Measurements from ENCODE around the gene CD4. TPM values are rescaled to one million over a fixed set of nuclear protein-coding genes. Genes with fewer than 3 reads are reported as not detected.

CD4 gene
- total RNA-seq, 1 donor from 2014 or later = 0.70 TPM

DNA sequence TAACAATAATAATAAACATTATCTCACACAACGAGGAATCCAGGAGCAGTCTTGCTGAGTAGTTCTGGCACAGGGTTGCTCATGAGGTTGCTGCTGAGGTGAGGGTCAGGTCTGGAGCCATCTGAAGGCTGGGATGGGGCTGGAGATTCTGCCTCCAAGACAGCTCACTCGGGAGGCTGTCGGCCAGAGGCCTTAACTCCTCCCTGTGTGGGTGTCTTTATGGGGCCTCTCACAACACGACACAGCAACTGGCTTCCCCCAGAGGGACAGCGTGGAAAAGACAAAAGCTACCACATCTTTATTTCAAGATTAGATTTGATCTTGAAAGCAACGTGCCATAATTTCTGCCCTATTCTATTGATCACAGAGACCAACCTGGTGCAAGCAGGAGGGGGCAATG lies 7.2 kb upstream of the CD4 start:
- no peak overlapping the region for H3K4me3 Mint-ChIP-seq (ENCODE audit: unreplicated experiment)
- no peaks in the 10 kb centered on the region for H3K36me3 Mint-ChIP-seq (ENCODE audit: low read depth)
- H3K9me3 Mint-ChIP-seq (ENCODE audit: low read depth) = no peaks in the 10 kb centered on the region
- DNase-seq (ENCODE audit: low spot score) = no peak
- no peak for TF ChIP-seq CTCF (IDR thresholded peaks at IDR 0.05)
- peaks cover 15% of the 10 kb centered on the region for H3K4me1 Mint-ChIP-seq (ENCODE audit: low read depth)
- no peak overlapping the region for H3K27ac Mint-ChIP-seq (ENCODE audit: unreplicated experiment)
- no peaks in the 10 kb centered on the region for H3K27me3 Mint-ChIP-seq (ENCODE audit: low read depth)

DNA sequence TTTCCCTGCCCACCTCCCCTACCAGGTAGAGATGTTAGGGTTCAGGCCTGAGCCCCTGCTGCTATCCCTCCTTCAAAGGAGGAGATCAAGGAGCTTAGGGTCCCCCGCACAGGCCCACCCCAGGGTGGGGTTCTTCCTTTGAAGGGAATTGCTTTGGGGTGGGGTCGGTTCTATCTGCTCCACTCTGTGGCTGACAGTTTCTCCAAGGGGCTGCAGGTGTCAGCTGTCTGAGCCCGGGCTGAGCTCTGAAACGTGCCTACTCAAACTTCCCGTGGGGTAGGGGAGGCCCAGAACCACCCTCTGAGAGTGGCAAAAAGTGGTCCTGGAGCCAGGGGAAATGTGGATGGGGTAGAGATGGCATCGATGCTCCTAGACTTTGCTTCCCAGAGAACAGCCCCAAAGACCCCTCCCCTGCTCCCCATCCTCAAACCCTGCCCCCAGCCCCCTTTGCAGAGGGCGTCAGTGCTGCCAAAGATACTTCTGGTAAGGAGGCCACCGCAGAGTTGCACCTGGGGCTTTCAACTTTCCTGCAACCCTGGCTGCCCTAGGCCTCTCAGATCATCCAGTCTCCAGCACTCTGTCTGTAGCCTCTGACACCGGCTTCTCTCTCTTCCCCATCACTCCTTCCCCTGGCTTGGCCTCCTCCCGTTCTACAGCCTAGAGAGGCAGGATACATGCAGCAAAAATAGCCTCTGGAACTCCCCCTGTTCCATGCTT lies 6.3 kb upstream of the CD4 start:
- Mint-ChIP-seq H3K36me3 (ENCODE audit: low read depth) (no peaks in the 10 kb centered on the region), H3K4me3 (ENCODE audit: unreplicated experiment) (no peak overlapping the region), H3K27ac (ENCODE audit: unreplicated experiment) (no peak overlapping the region), H3K27me3 (ENCODE audit: low read depth) (no peaks in the 10 kb centered on the region), H3K9me3 (ENCODE audit: low read depth) (no peaks in the 10 kb centered on the region), H3K4me1 (ENCODE audit: low read depth) (peaks cover 14% of the 10 kb centered on the region)
- no peak for DNase-seq (ENCODE audit: low spot score)
- TF ChIP-seq CTCF (IDR thresholded peaks at IDR 0.05) = no peak

DNA sequence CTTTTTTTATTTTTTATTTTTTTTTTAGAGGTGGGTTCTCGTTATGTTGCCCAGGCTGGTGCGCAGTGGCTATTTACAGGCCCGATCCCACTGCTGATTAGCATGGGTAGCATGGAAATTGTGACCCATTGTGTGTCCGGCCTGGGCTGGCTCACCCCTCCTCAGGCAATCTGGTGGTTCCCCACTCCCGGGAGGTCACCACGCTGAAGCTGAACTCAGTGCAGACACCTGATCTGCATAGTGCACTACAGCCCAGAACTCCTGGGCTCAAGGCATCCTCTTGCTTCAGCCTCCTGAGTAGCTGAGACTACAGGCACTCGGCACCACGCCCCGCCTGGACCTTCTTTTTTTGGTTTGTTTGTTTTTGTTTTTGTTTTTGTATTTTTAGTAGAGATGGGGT lies 5.5 kb upstream of the CD4 start:
- Mint-ChIP-seq H3K27ac (ENCODE audit: unreplicated experiment) (no peak overlapping the region), H3K4me1 (ENCODE audit: low read depth) (peaks cover 6% of the 10 kb centered on the region), H3K36me3 (ENCODE audit: low read depth) (no peaks in the 10 kb centered on the region), H3K27me3 (ENCODE audit: low read depth) (no peaks in the 10 kb centered on the region), H3K4me3 (ENCODE audit: unreplicated experiment) (no peak overlapping the region), H3K9me3 (ENCODE audit: low read depth) (no peaks in the 10 kb centered on the region)
- DNase-seq (ENCODE audit: low spot score) = no peak
- no peak for TF ChIP-seq CTCF (IDR thresholded peaks at IDR 0.05)

DNA sequence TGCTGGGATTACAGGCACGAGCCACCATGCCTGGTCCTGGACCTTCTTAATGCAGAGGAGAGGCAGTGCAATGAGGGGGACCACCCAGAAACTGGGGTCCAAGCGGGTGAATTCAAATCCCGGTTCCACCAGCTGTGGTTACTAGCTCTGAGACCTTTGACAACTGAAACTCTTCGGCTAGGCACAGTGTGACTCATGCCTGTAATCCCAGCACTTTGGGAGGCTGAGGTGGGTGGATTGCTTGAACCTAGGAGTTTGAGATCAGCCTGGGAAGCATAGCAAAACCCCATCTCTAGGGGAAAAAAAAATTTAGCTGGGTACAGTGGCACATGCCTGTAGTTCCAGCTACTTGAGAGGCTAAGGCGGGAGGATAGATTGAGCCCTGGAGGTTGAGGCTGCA lies 5.0 kb upstream of the CD4 start:
- DNase-seq (ENCODE audit: low spot score) = no peak
- H3K27me3 Mint-ChIP-seq (ENCODE audit: low read depth) = no peaks in the 10 kb centered on the region
- peaks cover 5% of the 10 kb centered on the region for H3K4me1 Mint-ChIP-seq (ENCODE audit: low read depth)
- H3K4me3 Mint-ChIP-seq (ENCODE audit: unreplicated experiment) = no peak overlapping the region
- H3K27ac Mint-ChIP-seq (ENCODE audit: unreplicated experiment) = no peak overlapping the region
- no peak for TF ChIP-seq CTCF (IDR thresholded peaks at IDR 0.05)
- H3K36me3 Mint-ChIP-seq (ENCODE audit: low read depth) = no peaks in the 10 kb centered on the region
- no peaks in the 10 kb centered on the region for H3K9me3 Mint-ChIP-seq (ENCODE audit: low read depth)

DNA sequence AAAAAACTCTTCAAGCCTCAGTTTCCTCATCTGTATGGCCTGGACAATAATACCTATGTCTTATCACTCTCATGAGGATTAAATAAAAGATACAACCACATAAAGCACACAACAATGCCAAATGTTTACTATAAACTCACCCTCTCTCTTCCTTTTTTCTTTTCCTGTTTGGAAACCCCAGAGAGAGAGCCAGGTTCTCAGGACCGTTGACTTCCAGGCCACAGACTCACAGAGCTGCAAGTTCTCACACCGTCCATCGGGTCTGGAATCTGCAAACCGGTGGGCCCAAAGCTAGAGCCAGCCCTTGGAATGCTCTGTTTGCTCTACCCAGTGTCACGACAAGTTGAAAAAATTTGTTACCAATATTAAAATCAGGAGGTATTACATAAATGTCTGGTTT lies 4.6 kb upstream of the CD4 start:
- no peaks in the 10 kb centered on the region for H3K9me3 Mint-ChIP-seq (ENCODE audit: low read depth)
- H3K27me3 Mint-ChIP-seq (ENCODE audit: low read depth) = no peaks in the 10 kb centered on the region
- no peak for DNase-seq (ENCODE audit: low spot score)
- no peak overlapping the region for H3K4me3 Mint-ChIP-seq (ENCODE audit: unreplicated experiment)
- peaks cover 10% of the 10 kb centered on the region for H3K4me1 Mint-ChIP-seq (ENCODE audit: low read depth)
- no peaks in the 10 kb centered on the region for H3K36me3 Mint-ChIP-seq (ENCODE audit: low read depth)
- no peak overlapping the region for H3K27ac Mint-ChIP-seq (ENCODE audit: unreplicated experiment)
- no peak for TF ChIP-seq CTCF (IDR thresholded peaks at IDR 0.05)
